NCI-H1436 (cell line): ENCODE data around the gene LTB4R.
"Not testable (repeated sequence)": the region's sequence is repeated elsewhere in the genome, so short reads cannot be mapped to it uniquely, and the experiment has no call there.

Experiments used
- DNase-seq: peaks from one replicate; lab custom pipeline; 2025; lab: John Stamatoyannopoulos, UW

The LTB4R gene

GRCh38 chr14:24343795-24344660 lies 32.7 kb downstream of the LTB4R start:
- no peak for DNase-seq

- DNase-seq, result no peak
These were observed 35.8 kb downstream of the LTB4R start for GRCh38 chr14:24347134-24347533.

GRCh38 chr14:24348186-24348585 lies 36.9 kb downstream of the LTB4R start:
- DNase-seq, result no peak

GRCh38 chr14:24349742-24350141 lies 38.4 kb downstream of the LTB4R start:
- no peak for DNase-seq

- no peak for DNase-seq
These were observed 40.2 kb downstream of the LTB4R start for GRCh38 chr14:24351517-24351916.

- DNase-seq, result no peak
These were observed 42.5 kb downstream of the LTB4R start for GRCh38 chr14:24353559-24354481.

- not testable (repeated sequence) for DNase-seq
These were observed 43.2 kb downstream of the LTB4R start for GRCh38 chr14:24354482-24354825.

GRCh38 chr14:24355009-24355408 lies 43.7 kb downstream of the LTB4R start:
- DNase-seq, result no peak

GRCh38 chr14:24356208-24356607 lies 44.9 kb downstream of the LTB4R start:
- no peak for DNase-seq

GRCh38 chr14:24360281-24360680 lies 49.0 kb downstream of the LTB4R start:
- DNase-seq, result no peak

GRCh38 chr14:24361326-24361725 lies 50.0 kb downstream of the LTB4R start:
- no peak for DNase-seq

- DNase-seq, result no peak
These were observed 51.1 kb downstream of the LTB4R start for GRCh38 chr14:24362241-24362960.

GRCh38 chr14:24363401-24363800 lies 52.1 kb downstream of the LTB4R start:
- DNase-seq, result no peak

- DNase-seq, result no peak
These were observed 53.5 kb downstream of the LTB4R start for GRCh38 chr14:24364841-24365240.

- DNase-seq, result peak; percentile 91
These were observed 54.5 kb downstream of the LTB4R start for GRCh38 chr14:24365600-24366412.

GRCh38 chr14:24366413-24366720 lies 55.1 kb downstream of the LTB4R start:
- DNase-seq, result no peak

GRCh38 chr14:24366721-24367513 lies 55.6 kb downstream of the LTB4R start:
- DNase-seq, result peak; percentile 94
